NB4 (cell line): ENCODE results near the gene CLDN15.

Source experiments
- DNase-seq: peaks from one replicate; pipeline ENCODE4 v3.0.0; 2010; ENCODE audit warnings: low read depth
- H3K4me3 ChIP-seq: one replicate; pipeline ENCODE4 v1.5.1; 2011; ENCODE audit warnings: mild to moderate bottlenecking, low read depth, low read length, moderate library complexity
- CTCF ChIP-seq: IDR thresholded peaks from one replicate; pipeline ENCODE4 v1.5.1; 2012; ENCODE audit warnings: low read depth, low read length
- MAX ChIP-seq: IDR thresholded peaks from 2 replicates; pipeline ENCODE4 v1.6.1; 2011; ENCODE audit warnings: low read depth, low read length
- MYC ChIP-seq: IDR thresholded peaks from 2 replicates; pipeline ENCODE4 v1.6.1; 2011; ENCODE audit warnings: low read depth, low read length
- POLR2A ChIP-seq: IDR thresholded peaks from 2 replicates; pipeline ENCODE4 v1.6.1; 2011; ENCODE audit warnings: mild to moderate bottlenecking; ENCODE audit not compliant: insufficient read length; ENCODE audit errors: extremely low read depth

CLDN15 gene

GRCh38 chr7:101239951-101240220 is 2.3 kb upstream of the CLDN15 start:
- DNase-seq: no peak
- TF ChIP-seq MAX (no peak), CTCF (no peak), POLR2A (no peak), MYC (no peak)
- H3K4me3 ChIP-seq: no peak overlapping the region

DNA sequence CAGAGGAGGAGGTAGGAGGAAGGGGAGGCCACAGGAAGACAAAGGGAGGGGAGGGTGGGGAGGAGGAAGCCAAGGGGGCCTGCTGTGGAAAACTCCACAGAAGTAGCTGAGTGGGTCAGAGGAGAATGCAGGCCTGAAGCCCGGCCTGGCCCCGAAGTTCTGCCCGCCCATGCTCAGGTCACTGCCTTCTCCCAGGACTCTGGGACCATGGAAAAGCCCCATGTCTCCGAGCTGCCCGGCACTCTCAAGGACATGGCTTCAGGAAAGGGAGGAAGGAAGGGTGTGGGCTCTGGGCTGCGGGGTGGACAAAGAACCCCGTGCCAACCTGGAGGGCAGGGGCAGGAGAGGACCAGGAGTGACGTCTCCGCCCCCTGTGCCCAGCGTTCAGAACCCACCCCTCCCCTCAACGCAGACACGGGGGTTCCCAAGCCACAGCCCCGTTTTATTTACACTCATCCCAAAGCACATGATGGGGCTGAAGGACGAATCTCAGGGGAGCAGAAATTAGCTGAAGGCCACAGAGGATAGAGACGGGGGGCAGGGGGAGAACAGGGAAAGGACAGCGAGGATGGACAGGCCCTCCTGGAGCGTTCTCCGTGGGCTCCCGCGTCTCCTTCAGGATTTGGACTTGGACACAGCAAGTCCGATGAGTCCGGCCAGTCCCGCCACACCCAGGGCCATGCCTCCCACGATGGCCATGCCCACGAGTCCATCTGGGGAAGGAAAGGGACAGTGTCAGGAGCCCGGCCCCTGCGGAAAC is 1.8 kb upstream of the CLDN15 start:
- H3K4me3 ChIP-seq: no peak overlapping the region
- DNase-seq: no peak
- TF ChIP-seq POLR2A: no peak
- TF ChIP-seq MAX: no peak
- no peak for TF ChIP-seq CTCF
- no peak for TF ChIP-seq MYC

DNA sequence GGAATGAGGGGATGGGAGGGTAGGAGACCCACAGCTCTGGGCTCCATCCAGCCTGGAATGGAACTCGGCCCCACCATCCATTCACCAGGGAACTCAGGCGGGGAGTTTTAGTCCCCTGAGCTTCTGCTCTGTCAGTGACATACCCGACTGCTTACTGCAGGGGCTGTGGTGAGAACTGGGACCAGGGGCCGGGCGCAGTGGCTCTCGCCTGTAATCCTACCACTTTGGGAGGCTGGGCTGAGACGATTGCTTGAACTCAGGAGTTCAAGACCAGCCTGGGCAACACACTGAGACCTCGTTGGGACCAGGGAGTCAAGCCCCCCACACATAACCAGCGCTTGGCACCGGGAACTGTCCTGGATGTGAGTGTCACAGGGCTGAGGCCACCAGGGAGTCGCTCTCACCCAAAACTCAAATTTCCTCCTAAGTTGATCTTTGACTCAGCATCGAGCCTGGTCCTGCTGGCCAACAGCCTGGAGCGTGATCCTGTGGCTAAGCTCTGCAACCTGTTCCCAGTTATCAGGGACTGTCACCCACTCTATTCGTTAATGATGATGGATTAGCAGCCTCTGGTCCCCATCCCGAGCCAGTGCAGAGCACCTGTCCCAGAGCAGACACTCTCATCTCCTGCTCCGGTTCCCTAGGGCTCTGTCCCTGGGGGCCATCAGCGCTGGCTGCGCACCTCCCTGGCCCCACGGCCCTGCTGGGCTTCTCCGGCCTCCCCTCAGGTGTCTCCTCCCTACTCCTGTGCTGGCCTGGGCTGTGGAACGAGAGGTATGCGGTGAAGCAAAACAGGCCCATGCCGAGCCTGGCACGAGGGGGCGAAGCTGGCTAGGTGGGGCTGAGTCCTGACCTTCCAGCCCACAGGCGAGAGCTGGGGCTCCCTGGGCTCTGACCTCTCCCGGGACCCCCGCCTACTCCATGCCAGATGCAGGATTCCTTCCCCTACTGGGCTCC is 902 bp upstream of the CLDN15 start:
- no peak overlapping the region for H3K4me3 ChIP-seq
- no peak for DNase-seq
- TF ChIP-seq MAX (no peak), POLR2A (no peak), MYC (no peak), CTCF (no peak)

- no peak for DNase-seq
- TF ChIP-seq CTCF: no peak
- no peak for TF ChIP-seq MYC
- TF ChIP-seq MAX: no peak
- TF ChIP-seq POLR2A: no peak
- no peak overlapping the region for H3K4me3 ChIP-seq
Observed at GRCh38 chr7:101236292-101236835, 1.2 kb downstream of the CLDN15 start.

- H3K4me3 ChIP-seq: no peak overlapping the region
- no peak for DNase-seq
- TF ChIP-seq MAX (no peak), MYC (no peak), CTCF (no peak), POLR2A (no peak)
Observed at GRCh38 chr7:101235522-101235921, 2.1 kb downstream of the CLDN15 start.
